ENCODE results near the gene ACTN1. TPM values are rescaled to one million over a fixed set of nuclear protein-coding genes. Genes with fewer than 3 reads are reported as not detected.

The ACTN1 gene
- total RNA-seq, 2 experiments from 2014 or later = 73.8 to 73.9 TPM

DNA sequence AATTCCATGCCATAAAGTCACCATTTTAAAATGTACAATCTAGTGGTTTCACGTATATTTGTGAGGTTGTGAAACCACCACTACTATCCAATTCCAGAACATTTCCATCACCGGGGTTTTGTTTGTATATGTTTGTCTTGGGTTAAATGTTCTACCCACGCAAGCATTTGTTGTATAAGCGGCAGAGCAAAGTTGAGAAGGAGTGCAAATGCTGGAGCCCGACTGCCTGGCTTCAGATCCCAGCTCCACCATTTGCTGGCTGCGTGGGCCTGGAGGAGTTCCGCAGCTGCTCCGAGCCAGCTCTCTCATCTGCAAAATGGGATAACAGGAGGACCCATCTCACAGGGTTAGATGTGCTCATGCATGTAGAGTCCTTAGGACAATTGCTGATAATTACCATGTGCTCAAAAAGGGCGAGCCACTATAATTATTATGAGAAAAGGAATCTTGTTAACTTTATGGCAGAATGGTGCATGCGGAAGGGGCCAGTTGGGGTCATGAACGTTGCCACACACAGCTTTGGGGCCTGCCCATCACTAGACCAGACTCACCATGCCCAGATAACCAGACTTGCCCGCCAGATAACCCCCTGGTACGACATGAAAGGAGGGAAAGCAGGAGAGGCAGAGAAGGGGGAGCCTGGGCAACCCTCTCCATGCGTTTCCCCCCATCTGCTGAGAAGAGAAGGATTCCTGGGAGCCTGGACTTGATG is 6.4 kb downstream of the ACTN1 start:
- POLR2A ChIA-PET = no interaction called here
- CTCF ChIA-PET = no interaction called here

GRCh38 chr14:68971411-68972035 is 7.6 kb downstream of the ACTN1 start:
- CTCF ChIA-PET = interaction anchor here (0.9 kb wide), 1 partner anchor 60 kb away, joined by 3 read pairs; no protein-coding TSS in a partner anchor
- POLR2A ChIA-PET = no interaction called here

- ChIA-PET CTCF (no interaction called here), POLR2A (no interaction called here)
These were observed 8.4 kb downstream of the ACTN1 start for GRCh38 chr14:68970736-68971135.

DNA sequence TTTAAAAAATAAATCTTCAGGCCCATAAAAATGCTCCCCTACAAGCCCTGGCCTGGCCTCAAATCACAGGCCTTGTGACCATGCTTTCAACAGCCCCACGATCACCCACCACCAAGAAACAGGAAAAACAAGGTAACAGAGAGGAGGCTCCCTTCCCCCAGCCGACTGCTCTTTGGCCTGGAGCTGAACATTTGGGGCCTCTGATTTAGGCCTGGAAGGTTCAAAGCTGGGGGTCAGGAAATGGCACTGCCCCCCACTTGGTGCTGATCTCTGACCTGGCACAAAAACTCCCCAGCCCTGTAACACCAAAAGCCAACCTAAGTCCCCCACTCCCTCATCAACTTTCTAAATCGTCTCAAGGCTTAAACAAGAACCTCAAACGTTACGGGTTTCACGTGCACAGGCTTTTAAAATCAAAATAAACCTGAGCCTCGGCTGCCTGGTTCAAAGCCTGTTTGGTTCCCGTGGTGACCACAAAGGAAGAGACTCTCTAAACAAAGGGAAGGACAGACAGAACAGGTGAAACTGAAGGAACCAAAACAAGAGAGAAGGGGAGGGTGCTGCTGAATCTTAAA is 9.0 kb downstream of the ACTN1 start:
- ChIA-PET POLR2A (no interaction called here), CTCF (no interaction called here)

DNA sequence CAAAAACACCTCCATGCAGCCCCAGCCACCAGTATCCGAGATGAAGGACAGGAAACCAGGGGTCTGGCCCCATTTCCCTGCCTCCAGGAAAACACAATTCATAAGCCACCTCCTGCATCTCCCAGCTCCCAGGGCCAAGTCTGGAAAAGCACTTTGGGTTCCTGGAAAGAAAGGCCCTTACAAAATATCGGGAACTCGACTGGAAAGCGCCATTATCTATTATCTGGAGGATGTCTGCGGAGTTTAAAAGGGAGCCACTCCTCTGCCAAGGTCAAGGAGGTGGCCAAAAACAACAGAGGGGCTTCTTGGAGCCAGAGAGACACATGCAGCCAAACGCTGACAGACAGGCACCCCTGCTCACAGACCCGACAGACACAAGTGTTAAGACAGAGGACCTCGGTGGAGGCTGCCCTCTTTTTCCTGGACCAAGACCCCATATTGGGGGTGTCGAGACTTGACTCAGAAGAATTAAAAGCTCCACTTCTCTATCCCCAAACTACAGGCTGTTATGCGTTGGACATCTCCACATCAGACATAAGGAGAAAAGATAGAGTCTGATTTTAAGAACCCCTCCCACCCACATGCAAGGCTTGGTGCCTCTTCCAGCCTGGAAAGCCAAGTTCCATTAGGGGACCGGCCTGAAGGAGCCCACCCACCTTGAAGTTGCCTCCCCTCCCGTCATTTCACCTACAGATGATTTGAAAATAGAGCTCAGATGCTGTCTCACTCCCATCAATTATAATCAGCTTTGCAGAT is 9.6 kb downstream of the ACTN1 start:
- POLR2A ChIA-PET = no interaction called here
- CTCF ChIA-PET = no interaction called here

DNA sequence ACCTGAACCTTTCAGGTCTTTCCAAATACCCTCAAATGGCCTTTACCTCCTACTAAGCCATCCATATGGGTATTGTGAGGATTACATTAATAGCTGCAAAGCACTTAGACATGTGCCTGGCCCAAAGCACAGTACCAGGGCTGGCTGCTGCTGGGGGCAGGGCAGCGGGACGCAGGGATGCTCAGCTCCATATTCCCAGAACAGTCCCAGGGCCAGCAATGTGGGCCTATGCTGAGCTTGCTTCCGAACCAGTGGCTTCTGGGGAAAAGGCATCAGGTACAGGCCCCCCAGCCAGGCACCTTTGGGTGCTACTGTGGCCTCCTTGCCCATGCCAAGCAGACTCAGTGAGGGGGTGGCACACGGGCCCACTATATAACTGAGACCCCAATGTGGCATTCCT is 10.4 kb downstream of the ACTN1 start:
- ChIA-PET POLR2A (no interaction called here), CTCF (no interaction called here)

DNA sequence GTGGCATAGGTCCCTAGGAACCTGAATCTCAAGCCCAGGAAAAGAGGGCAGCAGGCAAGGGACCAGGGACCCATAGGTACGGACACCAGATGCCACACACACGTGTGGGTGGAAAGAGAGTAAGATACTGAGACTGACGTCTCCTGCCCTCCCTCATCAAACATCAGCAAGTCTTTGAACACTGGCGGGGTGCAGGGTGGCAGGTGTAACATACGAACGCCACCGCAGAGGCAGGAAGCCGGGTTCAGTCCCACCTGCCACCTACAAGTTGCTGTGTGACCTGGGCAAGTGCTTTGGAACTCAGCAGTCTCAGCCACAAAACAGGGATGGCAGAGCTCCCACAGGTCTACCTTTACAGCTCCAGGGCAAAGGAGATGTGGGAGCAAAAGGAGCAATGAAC is 11.1 kb downstream of the ACTN1 start:
- ChIA-PET CTCF (no interaction called here), POLR2A (no interaction called here)

DNA sequence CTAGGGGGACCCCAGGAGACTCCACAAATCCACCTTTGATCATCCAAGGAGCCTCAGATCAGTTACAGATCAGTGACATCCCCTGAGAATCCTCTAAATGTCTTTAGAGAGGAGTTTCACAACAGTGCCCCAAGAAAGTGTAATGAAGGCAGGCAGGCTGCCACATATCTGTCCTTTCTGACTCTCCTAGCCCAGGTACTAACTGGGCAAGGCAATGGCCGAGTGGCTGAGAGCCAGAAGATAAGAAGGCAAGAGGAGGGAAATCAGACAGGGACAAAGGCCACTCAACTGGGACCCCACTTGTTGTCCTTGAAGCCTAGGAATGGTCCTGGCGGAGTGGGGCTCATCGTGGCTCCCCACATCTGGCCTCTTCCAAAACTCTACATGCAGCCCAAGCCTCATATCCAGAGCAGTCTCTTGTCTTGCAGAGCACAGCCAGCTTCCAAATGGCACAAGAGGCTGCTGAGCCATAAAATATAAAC is 11.6 kb downstream of the ACTN1 start:
- POLR2A ChIA-PET = no interaction called here
- CTCF ChIA-PET = interaction anchor here (1.7 kb wide), 1 partner anchor 56 kb away, joined by 4 read pairs; no protein-coding TSS in a partner anchor

GRCh38 chr14:68966872-68967301 is 12.2 kb downstream of the ACTN1 start:
- ChIA-PET CTCF (interaction anchor here (1.7 kb wide), 1 partner anchor 55 kb away, joined by 4 read pairs; no protein-coding TSS in a partner anchor), POLR2A (no interaction called here)

DNA sequence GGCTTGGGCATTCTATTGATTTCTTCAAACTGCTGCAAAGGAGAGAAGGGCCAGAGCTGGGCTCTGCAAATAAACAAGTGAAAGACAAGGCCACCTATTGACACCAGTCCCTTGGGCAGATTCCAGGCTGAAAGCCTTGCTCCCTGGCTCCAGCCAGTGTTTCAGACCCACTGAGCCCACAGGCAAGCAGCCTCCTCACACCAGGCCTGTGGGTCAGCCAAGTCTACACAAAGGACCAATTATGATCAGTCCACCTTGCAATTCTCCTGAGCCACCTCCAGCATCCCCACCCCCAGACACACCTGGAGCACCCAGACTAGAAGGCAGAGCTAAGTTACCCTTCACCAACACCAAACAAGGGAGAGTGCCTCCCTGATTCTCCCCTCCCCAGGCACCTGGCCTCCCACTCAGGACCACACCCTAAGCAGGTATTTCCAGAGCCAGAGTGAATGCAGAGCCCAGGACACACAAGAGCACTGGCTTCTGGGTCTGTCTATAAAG is 13.8 kb downstream of the ACTN1 start:
- CTCF ChIA-PET = no interaction called here
- POLR2A ChIA-PET = no interaction called here

DNA sequence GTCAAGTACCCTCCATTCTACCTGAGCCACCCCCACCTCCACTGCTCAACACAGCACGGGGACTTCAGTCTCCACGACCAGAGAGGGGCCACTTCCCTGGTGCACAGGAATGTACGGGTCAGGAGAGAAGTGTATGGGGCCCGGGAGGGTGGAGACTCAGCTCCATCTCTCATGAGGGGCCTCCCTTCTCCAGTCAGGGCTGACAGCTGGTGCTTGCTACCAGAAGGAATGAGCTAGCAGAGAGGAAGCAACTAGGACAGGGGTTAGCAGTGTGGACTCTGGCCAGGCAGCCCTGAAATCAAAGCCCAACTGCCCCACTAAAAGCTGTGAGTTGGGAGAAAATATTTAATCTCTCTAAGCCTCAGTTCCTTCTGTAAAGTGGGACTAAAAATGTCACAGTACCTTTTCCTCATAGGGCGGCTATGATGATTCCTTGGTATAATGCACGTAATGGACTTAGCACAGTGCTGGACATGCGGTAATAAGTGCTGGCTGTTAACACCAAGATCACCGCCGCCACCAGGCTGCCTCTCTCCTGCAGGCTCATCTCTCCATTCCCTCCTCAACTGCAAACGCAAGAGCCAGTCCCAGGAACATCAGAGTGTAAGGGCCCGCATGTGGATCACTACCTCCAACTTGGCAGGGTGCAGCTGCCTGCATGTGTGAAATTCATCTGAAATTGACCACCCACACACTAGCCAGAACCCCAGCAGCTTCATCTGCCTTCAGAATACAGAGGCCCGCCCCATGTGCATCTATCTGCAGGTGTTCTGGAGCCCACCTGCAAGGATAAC is 14.6 kb downstream of the ACTN1 start:
- ChIA-PET CTCF (no interaction called here), POLR2A (no interaction called here)

GRCh38 chr14:68962681-68963080 is 16.4 kb downstream of the ACTN1 start:
- ChIA-PET CTCF (no interaction called here), POLR2A (no interaction called here)

DNA sequence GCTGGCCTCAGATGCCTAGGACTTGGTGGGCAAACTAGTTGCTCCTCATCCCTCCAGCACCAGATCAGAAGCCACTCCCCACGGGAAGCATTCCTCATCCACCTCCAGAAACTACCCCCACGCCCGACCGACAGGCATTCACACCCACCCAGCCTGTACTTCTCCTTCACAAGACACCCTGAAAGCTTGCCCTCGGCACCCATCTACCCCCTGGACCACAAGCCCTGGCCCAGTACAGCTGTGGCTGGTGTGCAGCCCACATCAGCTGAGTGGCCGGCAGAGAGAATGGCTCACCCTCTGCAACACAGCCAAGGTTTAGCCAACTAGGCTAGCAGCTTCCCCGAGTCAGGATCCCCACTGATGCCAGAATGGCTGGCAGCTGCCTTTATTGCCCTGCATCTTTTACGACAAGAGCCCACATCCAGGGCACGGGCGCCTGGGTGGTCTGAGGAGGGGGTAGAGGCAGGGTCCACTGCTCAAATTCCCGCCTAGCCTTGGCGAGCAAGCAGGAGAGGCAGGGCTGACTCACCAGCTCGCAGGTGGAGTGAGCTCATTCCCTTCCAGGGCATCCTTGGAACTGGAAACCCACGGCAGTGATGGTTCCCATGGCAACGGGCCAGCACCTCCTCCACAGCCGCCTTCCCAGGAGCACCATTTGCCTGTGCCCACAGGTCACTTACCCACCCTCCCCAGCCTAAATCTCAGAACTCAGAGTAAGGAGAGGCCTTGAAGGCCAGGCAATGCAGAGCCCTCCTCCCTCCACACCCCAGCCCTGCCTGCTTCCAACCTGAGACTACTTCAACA is 17.1 kb downstream of the ACTN1 start:
- CTCF ChIA-PET = no interaction called here
- POLR2A ChIA-PET = no interaction called here

GRCh38 chr14:68961361-68961760 is 17.7 kb downstream of the ACTN1 start:
- CTCF ChIA-PET = no interaction called here
- POLR2A ChIA-PET = no interaction called here

DNA sequence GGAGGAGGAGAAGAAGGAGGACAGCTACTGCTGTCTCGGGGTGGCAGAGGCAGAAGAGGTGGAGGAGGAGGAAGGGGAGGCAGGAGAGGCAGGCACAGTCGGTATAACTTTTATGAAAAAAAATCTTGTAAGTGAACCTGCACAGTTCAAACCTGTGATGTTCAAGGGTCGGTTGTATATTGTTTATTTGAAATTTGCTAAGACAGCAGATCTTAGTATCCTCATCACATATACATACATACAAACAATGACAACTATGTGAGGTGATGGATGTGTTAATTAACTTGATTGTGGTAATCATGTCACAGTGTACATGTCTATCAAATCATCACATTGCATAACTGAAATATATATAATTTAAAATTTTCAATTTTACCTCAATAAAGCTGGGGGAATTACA is 19.0 kb downstream of the ACTN1 start:
- CTCF ChIA-PET = interaction anchor here (0.7 kb wide), 1 partner anchor 142 kb away, joined by 3 read pairs; no protein-coding TSS in a partner anchor
- POLR2A ChIA-PET = no interaction called here

GRCh38 chr14:68959035-68959434 is 20.1 kb downstream of the ACTN1 start:
- ChIA-PET POLR2A (no interaction called here), CTCF (no interaction called here)

DNA sequence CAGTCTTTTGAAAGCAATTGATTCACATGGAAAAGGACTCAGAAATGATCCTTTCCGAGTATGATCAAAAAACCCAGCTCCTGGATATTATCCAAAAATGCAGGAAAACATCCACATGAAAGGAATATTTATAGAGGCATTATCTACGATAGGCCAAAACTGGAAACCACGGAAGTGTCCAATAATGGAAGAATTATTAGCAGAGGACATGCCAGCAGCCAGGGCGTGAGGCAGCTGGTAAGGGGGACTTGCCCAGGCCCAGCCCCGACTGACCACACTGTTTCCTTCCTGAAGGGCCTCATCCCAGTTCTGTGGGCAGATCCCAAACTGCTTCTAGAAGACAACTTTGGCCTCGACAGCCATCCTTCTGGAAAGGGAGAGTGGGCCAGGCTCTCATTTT is 20.5 kb downstream of the ACTN1 start:
- ChIA-PET CTCF (no interaction called here), POLR2A (no interaction called here)

DNA sequence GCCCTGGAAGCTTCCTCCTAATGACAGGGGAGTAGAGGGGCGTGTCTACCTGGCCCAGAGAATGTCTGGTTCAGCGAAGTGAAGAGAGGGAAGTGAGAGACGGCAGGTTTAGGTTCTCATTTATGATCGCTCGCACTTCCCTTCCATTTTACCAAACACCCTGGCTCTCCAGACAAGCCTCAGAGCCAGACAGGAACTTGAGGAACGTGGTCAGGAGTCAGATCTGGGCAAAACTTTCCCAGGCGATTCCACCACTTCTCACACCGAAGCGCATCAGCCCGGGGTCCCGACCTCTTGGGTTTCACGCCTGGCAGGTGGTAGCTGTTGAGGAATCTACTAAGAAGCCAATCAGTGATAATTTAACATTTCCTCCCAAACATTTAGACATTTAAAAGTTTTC is 21.3 kb downstream of the ACTN1 start:
- CTCF ChIA-PET = interaction anchor here (1.3 kb wide), 1 partner anchor 95 kb away, joined by 4 read pairs; no protein-coding TSS in a partner anchor
- POLR2A ChIA-PET = no interaction called here

GRCh38 chr14:68956724-68957123 is 22.4 kb downstream of the ACTN1 start:
- POLR2A ChIA-PET = no interaction called here
- CTCF ChIA-PET = interaction anchor here (1.3 kb wide), 1 partner anchor 93 kb away, joined by 4 read pairs; no protein-coding TSS in a partner anchor
